Middle frontal gyrus (tissue), 1 donor: Measurements from ENCODE around the gene TEDC2.
"Not testable (repeated sequence)": the region's sequence is repeated elsewhere in the genome, so short reads cannot be mapped to it uniquely, and the experiment has no call there.

Source experiments
- DNase-seq: peaks from one replicate; pipeline ENCODE4 v3.0.0-alpha.2; 2015; ENCODE audit warnings: low spot score; ENCODE audit errors: extremely low spot score

TEDC2 gene

DNA sequence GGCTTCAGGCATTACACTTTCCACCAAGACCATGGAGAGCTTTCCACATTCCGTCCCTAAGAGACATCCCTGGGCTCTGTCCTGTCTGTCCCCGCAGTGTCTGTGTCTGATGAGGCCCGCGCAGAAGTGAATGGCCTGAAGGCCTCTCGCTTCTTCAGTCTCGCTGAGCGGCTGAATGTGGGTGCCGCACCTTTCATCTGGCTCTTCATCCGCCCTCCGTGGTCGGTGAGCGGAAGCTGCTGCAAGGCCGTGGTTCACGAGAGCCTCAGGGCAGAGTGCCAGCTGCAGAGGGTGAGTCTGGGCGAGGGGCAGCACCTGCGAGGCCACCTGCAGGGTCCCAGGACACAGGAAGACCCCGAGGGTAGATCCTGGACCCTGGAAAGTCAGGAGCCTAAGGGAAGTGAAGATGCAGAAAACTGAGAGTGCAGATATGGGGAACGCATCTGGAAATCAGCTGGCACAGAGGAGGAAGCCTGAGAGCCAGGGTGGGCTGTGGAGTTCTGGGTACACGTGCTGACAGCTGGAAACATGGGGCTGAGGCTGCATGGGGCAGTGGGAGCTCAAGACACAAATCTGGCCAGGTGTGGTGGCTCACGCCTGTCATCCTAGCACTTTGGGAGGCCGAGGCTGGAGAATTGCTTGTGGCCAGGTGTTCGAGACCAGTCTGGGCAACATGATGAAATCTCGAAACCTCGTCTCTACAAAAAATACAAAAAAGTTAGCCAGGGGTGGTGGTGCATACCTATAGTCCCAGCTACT is 22.7 kb upstream of the TEDC2 start:
- no peak for DNase-seq

DNA sequence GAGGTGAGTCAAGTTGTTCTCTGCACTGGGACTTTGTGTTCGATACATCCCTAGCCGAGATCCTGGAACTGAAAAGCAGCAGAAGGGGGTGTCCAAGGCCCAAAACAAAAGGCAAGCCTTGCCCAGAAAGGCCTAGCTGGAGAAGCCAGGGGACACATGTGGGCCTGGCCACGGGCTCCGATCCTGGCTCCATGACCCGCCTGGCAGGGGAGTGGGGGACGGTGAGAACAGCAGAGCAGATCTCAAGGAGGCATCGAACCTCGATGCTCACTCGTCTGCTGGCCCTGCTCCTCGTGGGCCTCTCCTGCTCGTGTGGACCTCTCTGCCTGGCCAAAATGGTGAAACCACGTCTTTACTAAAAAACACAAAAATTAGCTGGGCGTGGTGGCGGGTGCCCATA is 21.8 kb upstream of the TEDC2 start:
- no peak for DNase-seq

DNA sequence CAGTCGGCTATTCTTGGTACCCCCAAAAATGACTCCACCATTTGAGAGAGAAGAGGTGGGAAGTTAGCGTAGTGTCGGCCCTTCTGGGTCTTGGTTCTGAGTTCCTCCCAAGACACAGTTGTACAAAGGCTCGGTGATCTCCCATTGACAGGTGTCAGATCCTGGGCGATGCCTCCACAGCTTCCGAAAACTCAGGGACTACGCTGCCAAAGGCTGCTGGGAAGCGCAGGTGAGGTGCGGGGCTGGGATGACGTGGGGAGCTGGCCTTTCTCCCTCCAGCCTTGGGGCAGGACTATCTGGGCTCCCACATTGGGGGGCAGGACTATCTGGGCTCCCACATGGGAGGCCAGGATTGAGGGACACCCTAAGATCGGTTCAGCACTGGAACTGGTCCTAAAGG is 20.3 kb upstream of the TEDC2 start:
- no peak for DNase-seq

DNA sequence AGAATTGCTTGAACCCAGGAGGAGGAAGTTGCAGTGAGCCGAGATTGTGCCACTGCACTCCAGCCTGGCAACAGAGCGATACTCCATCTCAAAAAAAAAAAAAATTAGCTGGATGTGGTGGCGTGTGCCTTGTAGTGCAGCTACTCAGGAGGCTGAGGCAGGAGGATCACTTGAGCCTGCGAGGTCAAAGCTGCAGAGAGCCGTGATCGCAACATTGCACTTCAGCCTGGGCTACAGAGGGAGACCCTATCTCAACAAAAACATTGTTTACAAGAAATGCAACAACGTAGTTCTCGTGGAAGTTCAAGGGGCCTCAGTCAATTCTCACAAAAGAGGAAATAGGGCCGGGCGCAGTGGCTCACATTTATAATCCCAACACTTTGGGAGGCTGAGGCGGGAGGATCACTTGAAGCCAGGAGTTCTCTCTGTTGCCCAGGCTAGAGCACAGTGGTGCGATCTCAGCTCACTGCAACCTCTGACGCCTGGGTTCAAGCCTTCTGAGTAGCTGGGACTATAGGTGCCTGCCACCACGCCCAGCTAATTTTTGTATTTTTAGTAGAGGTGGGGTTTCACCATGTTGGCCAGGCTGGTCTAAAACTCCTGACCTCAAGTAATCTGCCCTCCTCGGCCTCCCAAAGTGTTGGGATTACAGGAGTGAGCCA is 18.6 kb upstream of the TEDC2 start:
- DNase-seq: not testable (repeated sequence)

DNA sequence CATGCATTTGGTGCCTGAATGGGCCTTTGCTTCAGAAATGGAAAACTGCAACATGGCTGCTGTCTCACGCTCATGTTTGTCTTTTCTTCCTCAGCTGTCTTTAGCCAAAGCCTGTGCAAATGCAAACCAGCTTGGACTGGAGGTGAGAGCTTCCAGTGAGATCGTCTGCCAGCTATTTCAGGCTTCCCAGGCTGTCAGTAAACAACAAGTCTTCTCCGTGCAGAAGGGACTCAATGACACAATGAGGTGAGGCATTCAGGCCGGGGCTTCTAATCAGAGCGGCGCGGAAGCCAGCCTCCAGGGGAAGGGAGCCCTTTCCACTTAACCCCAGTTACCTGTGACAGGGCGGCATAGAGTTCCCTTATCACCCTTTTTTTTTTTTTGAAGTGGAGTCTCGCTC is 16.4 kb upstream of the TEDC2 start:
- DNase-seq: no peak

DNA sequence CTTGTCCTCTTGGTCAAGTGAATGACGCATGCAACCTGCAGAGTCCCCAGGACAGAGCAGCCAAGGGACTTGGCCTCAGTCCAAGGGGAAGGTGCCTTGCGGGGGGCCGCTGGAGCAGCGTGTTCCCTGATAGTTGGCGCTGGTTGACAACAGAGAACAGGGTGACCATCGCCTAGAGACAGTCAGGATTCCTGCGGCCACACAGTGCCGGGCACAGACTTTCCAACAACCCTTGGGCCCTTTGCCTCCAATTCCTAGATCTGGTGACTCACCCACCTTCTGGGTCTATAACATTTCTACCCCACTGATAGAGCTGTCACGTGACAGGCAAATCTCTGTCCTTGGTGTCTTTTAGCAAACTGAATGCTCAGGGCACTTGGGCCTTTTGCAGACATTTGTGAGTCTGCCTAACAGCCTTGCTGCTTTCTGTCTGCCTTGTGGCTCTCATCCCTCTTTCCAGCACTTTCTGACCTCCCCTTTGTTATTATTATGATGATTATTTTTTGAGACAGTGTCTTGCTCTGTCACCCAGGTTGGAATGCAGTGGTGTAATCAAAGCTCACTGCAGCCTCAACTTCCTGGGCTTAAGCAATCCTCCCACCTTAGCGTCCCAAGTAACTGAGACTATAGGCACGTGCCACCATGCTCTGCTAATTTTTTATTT is 11.9 kb upstream of the TEDC2 start:
- DNase-seq: no peak

DNA sequence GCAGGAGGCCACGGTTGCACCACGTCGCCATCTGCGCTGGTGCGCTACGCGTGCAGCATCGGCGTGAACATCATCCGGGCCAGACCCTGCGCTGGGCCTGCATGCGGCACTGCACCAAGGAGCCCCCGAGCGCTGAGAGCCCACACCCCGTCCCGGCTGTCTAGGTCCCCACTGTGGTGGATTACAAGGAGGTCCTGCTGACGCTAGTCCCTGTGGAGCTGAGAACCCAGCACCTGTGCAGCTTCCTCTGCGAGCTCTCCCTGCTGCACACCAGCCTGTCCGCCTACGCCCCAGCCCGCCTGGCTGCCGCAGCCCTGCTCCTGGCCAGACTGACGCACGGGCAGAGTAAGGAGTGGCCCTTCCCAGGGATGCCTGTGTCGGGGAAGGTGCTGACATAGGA is 10.8 kb upstream of the TEDC2 start:
- no peak for DNase-seq

DNA sequence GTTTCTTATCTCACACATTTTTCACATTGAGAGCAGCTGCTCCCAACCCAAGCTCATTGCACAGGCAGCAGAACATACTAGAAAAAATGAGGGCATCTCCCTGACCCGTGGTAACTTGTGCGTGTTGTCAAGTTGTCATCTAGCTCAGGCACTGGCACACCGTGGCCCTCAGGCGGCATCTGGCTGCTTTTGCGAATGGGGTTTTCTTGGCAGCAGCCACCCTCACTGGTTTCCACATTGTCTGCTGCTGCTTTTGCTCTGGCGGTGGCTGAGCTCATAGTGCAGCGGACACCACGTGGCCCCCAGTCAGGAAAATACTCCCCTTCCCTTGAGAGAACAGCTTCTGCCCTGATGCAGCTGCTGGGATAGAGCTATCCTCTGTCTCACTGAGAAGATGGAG is 9.4 kb upstream of the TEDC2 start:
- DNase-seq: no peak

DNA sequence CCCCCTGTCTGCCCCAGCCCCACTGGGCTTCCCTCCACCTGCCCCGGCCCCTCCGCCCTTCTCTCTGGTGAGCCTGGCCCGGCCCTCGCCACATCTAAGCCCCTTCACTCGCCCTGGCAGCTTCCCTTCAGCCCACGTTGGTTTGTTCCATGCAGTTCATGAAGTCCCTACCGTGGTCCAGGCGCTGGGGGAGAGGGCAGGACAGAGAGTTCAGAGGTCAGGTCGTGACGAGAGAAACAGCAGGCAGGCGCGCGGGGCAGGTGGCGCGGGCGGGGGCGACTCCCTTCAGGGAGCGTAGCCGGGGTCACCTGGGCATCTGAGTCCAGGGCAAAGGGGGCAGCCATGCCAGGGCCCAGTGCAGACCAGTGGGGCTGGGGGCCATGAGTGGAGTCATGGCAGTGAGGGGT is 8.9 kb upstream of the TEDC2 start:
- DNase-seq: no peak

DNA sequence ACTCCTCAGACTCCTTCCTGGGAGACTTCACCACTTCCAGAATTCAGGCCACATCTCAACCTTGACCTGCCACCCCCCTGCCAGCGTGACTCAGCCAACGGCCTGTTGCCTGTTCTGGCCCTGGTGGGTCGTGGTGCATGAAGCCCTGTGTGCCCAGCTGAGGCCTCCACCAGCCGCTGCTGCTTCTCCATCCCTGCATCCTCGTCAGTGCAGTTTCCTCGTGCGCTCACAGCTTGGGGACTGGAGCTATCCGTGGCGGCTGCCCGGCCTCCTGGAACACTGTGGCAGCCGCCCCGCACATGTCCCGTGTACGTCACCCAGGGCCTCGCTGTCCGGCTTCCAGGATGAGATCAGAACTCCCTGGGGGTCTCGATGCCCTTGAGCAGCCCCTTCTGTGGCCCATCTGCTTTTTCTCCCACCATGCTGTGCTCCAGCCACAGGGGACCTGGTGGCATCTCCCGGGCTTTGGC is 8.0 kb upstream of the TEDC2 start:
- DNase-seq: no peak

DNA sequence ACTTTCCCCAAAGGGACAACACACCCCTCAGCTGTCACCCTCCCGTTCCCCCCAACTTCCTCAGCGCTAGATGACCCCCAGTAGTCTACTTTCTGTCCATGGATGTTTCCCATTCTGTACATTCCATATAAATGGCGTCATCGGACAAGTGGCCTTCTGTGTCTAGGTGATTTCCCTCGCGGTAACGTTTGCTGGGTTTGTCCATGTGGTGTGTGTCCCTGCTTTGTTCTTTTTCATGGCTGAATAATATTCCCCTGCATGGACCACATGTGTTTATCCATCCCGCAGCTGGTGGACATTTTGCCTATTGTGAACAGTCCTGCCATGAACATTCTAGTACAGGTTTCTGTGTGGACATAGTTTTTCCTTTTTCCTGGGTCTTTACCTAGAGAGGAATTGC is 7.3 kb upstream of the TEDC2 start:
- no peak for DNase-seq

DNA sequence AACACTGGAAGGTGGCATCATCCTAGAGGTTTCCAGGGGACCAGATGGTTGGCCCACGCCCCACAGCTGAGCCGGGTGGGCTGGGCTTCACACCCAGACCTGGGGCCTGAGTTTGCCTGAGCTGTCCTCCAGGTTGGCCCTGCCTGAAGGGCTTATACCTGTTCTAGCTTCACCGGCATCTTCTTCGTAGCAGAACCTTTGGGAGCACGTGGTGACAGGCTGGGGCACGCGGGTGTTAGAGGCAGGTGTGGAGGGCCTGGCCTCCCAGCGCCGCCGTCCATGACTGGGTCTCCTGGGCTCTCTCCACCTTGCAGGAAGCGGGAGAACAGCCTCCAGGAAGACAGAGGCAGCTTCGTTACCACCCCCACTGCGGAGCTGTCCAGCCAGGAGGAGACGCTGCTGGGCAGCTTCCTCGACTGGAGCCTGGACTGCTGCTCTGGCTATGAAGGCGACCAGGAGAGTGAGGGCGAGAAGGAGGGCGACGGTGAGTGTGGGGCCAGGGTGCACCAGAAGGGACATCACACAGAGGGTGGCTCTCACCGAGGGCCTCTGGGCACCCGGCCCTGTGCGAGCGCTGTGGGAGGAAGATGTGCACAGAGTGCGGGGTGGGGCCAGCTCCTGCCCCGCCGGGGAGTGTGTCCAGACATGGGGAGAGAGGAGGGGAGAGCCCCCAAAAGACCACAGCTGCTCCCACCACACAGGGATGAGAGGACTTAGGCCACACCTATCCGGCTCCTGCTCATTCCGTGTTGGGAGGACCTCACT is 4.6 kb upstream of the TEDC2 start:
- no peak for DNase-seq

DNA sequence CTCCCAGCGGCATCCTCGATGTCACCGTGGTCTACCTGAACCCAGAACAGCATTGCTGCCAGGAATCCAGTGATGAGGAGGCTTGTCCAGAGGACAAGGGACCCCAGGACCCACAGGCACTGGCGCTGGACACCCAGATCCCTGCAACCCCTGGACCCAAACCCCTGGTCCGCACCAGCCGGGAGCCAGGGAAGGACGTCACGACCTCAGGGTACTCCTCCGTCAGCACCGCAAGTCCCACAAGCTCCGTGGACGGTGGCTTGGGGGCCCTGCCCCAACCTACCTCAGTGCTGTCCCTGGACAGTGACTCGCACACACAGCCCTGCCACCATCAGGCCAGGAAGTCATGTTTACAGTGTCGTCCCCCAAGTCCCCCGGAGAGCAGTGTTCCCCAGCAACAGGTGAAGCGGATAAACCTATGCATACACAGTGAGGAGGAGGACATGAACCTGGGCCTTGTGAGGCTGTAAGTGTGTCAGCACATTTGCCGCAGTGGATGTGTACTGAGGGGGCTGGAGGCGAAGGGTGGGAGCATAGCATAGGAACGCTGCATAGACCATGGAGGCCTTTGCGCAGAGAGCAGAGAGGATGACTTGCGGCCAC is 3.3 kb upstream of the TEDC2 start:
- DNase-seq: no peak

DNA sequence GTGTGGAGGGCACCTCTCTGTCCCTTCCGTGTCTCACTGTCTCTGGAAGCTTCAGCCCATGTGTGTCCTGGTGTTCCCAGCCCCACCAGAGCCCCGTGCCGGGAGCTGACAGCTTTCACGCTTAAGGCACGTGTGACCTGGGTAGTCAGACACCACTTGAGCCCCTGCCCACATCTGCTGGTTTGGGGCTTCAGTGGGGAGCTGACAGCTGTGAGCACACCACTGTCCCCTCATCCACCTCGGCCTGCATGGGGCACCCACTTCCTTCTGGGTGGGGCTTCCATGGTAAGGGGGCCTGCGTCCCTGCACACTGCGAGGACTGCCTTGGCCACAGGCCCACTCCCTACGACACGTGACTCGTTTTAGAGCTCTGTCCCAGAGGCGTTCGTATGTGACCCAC is 2.6 kb upstream of the TEDC2 start:
- DNase-seq: no peak

DNA sequence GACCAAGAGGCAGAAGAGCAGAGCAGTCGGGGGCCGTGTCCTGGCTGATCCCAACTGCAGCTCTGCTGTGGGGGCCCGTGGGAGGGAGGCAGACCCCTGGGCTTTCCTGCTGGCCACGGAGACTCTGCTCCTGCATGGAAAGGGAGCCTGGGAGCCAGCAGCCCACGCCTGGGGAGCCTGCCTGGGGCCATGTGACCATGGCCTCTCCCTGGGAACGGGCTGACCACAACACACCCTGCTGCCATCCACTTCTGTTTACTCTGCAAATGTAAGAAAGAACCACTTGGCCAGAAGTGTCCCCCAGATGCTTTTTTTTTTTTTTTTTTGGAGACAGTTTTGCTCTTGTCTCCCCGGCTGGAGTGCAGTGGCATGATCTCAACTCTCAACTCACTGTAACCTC is 2.0 kb upstream of the TEDC2 start:
- no peak for DNase-seq

DNA sequence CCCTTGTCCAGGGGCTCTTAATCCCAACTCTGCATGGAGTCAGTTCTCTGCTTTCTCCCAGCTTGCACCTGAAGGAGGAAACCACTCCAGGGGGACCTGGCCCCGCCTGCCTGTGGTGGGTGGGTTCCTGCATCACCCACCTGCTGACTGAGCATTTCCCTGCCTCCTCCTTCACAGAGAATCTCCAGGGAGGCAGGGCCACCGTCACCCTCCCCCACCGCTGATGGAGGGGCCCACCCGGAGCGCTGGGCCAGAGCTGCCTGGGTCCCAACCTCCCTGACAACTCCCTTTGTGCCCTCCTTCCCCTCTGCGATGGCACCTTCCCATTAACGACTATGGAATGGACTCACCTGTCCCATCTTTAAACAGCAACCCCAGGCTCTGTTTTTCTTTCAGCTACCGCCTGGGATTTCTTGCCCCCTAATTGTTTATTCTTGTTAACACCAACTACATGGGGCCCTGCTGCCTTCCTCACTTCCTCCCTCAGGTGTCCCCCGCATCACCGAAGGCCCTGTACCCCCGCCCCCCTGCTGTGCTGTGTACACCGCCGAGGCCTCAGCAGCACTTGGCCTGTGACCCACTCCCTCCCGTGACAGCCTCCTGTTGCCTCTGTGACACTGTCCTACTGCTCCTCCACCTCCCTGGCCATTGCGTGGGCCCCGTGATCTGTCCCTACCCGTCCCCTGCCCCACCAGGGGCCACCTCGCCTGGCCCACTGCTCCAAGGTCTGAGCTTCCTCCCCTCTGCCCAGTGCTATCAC is 842 bp upstream of the TEDC2 start:
- no peak for DNase-seq

DNA sequence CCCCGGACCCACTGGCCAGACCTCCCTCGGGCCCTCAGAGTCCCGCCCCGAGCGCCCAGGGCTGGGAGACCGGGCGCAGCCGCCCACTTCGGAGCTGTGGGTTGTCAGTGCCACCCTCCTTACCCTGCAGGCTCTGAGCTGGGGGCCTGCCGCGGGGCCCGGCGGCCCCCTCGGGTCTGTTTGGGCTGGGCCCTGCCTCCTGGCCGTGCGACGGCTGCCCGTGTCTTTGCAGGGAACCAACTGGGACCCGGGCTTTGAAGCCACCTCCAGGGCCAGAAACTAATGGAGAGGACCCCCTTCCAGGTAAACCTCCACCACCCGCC is 443 bp downstream of the TEDC2 start:
- no peak for DNase-seq

DNA sequence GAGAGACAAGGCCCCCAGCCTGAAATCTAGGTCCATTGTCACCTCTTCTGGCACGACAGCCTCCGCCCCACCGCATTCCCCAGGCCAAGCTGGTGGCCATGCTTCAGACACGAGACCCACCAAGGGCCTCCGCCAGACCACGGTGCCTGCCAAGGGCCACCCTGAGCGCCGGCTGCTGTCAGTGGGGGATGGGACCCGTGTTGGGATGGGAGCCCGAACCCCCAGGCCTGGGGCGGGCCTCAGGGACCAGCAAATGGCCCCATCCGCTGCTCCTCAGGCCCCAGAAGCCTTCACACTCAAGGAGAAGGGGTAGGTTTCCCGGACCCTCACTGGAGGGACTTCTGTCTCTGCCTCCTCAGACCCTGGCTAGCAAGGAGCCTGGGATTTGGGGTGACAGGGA is 1.0 kb downstream of the TEDC2 start:
- DNase-seq: no peak

DNA sequence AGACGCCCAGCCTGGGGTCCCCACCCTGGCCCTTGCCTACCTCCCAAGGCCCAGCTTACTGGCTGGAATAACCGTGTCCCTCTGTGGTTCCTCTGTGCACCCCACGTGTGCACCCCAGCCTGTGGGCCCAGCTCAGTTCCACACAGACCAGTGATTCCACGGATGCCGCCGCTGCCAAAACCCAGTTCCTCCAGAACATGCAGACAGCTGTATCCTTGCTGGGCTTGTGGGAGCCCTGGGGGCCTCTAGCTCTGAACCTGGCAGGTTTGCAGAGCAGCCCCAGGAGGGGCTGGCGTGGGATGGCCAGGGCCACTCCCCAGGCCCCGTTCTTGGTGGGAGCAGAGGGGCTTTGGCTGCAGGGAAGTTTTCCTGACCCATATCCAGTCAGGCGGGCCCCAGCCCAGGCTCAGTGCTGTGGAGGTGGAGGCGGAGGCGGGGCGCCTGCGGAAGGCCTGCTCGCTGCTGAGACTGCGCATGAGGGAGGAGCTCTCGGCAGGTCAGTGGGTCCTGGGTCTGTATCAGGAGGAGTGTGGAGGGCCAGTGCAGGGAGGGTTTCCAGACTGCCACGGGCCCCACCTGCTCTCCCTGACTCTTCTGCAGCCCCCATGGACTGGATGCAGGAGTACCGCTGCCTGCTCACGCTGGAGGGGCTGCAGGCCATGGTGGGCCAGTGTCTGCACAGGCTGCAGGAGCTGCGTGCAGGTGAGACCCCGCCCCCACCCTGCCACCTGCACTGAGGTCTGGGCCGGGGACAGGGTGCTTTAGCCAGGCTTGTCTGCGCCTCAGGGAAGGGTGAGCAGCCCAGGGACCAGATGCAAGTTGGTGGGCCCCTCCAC is 2.3 kb downstream of the TEDC2 start:
- no peak for DNase-seq

DNA sequence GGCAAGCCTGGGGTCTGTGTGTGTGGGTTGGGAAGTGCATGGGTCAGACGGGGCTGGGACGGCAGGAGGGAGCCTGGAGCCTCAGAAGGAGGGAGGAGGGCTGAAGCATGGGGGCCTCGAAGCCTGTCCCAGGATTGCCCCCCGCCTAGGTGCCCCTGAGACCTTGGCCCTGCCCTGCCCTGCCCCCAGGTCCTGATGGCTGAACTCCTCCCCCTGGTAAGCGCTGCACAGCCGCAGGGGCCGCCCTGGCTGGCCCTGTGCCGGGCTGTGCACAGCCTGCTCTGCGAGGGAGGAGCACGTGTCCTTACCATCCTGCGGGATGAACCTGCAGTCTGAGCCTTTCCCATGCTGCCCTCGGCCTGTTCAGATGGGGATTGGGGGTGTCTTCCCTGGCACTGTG is 4.4 kb downstream of the TEDC2 start:
- DNase-seq: no peak
